HK-2 (cell line): ENCODE data around the gene ARHGAP29.

ENCODE experiments used
- DNase-seq: peaks from one replicate; pipeline ENCODE4 v3.0.0-alpha.2; 2018; ENCODE audit not compliant: unreplicated experiment

ARHGAP29 gene

DNA sequence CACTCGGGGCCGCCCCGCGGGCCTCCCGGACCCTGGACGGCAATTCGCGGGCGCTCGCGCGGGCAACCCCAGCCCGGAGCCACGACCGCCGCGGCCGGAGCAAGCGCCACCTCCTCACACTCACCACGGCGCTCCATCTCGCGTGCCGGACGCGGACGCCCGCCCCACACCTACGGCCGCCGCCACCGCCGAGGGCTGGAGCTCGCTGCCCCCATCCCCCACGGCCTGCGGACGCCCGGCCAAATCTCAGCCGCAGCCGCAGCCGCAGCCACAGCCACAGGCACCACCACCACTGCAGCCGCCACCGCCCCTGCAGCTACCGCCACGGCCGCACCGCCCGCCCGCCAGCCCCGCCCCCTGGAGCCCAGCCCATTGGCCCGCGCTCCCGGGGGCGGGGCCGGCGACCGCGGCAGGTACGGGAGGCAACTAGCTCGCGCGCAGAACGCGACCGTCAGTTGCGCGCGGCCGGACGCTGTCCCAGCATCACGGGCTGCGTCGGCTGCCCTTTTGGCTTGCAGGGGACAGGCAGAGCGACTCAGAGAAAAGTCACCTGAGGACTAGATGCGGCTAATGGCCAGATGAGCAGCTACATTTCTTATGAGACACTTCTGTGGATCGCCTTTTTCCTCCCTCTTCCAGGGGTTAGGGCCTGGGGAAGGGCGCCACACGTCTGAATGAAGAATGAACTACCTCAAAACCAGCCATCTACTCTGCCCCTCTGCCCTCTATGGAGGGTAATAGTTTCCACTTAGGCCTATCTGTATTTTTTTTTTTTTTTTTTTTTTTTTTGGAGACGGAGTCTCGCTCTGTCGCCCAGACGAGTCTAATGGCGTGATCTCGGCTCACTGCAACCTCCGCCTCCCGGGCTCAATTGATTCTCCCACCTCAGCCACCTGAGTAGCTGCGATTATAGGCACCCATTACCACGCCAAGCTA is at the start of gene ARHGAP29:
Gene ARHGAP29 (minus strand): TSS at position 294 of the 936 bp plus-strand sequence. CDS start 5,973 bp downstream, outside the sequence.
- peak; percentile 92 for DNase-seq

DNA sequence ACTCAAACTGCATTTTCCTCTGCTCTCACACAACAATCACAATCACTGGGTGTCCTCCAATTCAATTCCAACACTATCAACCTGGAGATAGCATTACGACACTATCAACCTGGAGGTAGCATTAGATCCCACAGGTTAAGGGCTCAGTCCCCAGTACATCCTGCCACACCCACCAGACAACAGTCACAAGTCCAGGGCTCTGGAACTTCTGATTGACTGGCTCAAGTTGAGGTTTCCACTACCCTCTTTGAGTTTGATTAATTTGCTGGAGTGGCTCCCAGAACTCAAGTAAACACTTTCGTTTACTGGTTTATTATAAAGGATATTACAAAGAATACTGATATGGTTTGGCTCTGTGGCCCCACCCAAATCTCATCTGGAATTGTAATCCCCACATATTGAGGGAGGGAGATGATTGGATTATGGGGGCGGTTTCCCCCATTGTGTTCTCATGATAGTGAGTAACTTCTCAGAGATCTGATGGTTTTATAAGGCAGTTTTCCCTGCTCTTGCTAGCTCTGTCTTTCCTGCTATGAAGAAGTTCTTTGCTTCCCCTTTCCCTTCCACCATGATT is 49.6 kb upstream of the ARHGAP29 start:
- no peak for DNase-seq

DNA sequence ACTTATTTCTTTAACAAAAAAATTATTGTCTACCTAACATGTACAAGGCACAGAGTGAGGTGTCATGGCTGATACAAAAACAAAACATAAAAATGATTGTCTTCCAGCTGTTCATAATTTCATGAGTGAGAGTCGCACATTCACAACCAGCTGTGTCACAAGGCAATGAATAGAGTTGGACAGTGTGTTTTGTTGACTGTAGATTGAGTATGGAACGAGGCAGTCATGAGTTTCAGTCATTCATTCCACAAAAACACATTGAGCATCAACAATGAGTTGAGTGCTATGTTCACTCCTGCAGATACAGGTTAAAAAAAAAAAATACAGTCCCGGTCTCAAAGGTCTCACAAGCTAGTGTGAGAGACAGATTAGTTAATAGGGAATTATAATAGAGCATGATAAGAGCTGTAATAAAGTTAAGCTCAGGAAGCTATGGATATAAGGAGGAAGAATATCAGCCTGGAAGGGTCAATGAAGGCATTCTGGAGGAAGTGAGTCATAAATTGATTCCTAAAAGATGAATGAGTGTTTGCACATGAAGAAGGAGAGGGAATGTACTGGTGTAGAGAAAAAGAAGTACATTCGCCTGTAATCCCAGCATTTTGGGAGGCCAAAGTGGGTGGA is 47.8 kb upstream of the ARHGAP29 start:
- no peak for DNase-seq

- DNase-seq = no peak
These were observed 47.1 kb upstream of the ARHGAP29 start for GRCh38 chr1:94284476-94284875.

GRCh38 chr1:94283462-94283861 is 46.1 kb upstream of the ARHGAP29 start:
- DNase-seq = no peak

DNA sequence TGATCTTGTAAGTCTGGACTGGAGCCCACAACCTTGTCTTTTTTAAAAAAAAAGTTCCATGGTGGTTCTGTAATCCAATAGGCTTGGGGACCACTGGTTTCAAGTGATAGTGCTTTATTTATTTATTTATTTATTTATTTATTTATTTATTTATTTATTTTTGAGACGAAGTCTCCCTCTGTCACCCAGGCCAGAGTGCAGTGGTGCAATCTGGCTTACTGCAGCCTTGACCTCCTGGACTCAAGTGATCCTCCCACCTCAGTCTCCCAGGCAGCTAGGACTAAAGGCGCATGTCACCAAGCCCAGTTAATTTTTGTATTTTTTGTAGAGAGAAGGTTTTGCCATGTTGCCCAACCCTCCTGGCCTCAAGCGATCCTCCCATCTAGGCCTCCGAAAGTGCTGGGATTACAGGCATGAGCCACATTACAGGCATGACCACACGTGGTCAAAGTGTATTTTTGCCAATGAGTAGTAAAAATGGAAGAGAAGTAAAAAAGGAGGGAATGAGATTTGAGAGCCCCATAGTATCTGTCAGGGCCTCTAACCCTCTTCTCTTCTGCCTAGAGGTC is 44.8 kb upstream of the ARHGAP29 start:
- no peak for DNase-seq

- DNase-seq = no peak
These were observed 44.2 kb upstream of the ARHGAP29 start for GRCh38 chr1:94281361-94282142.

DNA sequence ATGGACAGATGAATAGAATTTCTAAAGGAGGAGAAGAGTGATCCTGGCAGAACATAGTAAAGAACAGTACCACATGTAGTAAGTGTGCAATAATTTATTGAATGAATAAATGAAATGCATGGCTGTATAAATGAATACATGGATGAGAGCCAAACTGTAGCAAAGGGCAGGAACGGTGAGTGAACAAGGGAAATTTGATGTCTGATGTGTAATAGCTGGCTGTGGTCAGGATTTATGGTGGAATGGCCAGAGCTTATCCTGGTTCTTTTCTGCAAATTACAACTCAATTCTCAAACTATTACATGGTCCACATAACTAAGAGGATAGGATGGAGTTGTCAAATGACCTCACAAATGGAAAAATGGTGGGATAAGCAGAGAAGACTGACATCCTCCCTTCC is 43.2 kb upstream of the ARHGAP29 start:
- DNase-seq = no peak

DNA sequence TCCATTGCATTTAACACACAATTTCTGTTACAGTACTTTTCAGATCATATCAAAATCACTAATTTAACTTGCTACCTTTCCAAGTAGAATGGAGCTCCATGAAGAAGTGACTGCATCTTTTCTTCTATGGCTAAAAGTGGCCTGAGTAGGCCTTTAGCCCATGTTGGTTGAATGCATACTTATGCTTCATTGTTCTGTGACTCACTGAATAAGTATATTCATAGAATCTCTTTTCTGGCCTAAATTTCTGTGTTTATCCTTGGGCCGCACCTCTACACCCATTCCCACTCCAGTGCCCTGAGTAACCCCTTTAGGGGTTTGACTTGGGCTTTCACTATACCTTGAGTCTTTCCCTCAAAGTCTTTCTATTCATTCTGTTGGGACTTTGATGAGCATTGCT is 42.1 kb upstream of the ARHGAP29 start:
- no peak for DNase-seq

- no peak for DNase-seq
These were observed 41.7 kb upstream of the ARHGAP29 start for GRCh38 chr1:94279038-94279437.

DNA sequence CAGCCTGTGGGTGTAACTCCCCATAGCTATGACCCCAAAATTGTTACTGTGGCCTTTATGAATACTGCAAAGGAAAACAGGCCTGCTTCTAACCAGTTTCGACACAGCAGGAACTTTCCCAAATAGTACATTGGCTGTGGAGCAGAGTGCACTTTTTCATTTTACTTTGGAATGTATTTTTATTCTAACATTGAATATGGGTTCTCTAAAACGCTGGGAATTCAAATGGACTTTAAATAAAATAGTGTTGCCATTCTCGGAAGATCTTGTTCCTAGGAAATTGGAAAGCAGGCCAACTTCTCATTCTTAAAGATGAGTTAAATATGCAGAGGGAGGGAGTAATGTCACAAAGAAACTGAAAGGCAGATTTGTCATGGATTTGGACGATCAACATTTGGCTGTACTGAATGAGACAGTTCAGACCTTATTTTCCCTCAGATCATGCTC is 39.6 kb upstream of the ARHGAP29 start:
- no peak for DNase-seq

DNA sequence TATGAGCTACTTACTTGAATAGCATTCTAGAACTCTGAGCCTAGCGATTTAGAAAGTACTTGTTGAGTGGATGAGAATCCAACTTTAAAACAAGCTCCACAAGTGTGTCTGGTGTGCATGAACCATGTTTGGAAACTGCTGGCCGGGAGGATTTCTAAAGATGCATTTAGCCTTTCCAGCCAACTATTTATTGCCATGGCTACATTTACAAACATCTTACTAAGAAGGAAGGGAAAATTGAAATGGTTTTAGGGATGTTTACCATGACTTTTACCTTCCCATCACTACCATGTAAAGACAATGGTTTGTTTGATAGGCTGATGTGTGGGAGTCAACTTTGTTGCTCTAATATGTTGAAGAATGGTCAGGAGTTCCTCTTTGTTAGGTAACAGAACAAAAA is 37.7 kb upstream of the ARHGAP29 start:
- DNase-seq = no peak

GRCh38 chr1:94274561-94274960 is 37.2 kb upstream of the ARHGAP29 start:
- DNase-seq = no peak

DNA sequence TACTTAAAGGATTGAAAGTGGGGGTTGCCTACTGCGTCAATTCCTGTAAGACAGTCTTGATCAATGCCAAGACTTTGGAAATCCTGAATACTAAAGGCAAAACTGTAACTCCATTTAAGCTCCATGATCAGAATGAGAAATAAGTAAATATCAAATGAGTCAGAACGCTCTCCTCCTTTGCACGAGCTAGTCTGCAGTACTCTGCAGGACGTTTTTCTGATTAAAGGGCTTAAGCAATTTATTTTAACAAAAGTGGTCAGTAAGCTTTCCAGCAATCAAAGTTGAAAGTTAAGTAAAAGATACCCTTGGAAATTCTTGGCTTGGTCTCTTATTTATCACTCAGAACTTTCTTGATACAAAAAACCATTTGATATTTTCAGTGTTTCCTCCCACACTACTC is 35.7 kb upstream of the ARHGAP29 start:
- DNase-seq = no peak

DNA sequence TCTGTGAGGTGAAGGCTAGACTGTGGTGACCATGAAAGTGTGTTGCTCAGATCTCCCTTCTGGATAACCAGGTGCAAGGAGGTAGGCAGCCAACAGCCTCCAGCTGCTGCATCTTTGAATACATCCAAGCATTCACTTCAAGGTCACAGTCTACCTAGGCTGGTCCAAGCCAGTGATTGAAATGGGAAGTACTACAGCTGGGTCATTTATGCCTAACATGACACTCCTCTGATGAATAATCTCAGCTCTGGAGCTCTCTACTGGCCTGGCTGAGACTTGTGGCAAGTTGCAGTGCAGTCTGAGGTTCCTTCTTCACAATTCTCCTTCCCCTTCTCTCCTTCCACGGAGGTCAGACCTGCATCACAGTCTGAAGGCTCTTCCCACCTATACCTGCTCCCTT is 35.0 kb upstream of the ARHGAP29 start:
- no peak for DNase-seq

DNA sequence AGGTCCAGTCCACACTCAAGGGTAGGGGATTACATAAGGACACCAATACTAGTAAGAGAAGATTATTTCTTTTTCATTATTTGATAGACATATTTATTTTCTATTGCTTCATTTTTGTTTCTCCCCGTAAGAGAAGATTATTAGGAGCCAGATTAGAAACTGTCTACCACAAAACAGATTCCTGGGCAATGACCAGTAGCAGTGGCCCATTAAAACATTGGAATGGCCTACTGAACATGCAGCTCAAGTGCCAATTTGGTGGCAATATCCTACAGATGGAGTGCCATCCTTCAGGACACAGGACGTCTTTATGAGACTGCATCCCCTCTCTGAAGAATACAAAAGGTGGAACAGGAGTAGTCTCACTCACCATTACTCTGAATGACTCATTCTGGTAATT is 34.0 kb upstream of the ARHGAP29 start:
- no peak for DNase-seq

DNA sequence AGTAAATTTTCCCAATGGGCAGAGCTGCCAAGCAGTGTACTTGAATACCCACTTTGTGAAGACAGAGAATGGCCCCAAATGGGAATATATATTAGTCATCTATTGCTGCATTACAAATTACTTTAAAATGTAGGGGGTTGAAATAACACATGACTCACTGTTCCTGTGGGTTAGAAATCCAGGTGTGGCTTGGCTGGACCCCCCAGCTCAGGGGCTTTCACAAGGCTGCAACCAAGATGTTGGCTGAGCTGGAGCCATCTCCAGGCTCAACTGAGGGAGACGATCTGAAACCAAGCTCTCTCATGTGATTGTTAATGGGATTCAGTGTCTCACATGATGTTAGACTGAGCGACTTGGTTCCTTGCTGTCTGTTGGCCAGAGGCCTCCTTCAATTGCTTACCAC is 33.4 kb upstream of the ARHGAP29 start:
- peak; percentile 61 for DNase-seq

- no peak for DNase-seq
These were observed 32.5 kb upstream of the ARHGAP29 start for GRCh38 chr1:94269921-94270320.

DNA sequence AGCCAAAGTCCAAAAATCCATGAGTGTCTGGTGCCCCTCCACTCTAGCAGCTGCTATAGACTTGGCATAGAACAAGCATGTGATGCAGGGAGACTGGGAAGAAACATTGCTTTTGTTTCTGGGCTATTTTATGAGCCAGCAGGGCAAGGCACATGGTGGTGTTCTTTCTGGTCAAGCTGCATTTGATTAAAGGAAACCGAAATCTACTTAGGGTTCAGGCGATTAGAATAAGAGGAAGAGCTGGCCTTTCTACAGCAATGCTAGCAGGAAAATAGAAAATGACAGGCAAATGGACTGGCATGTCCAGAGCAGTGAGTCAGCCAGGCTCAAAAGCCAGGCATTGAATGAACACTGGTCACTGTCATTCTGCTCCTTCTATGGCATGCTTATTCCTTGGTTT is 28.5 kb upstream of the ARHGAP29 start:
- DNase-seq = no peak

GRCh38 chr1:94265011-94265422 is 27.6 kb upstream of the ARHGAP29 start:
- DNase-seq = no peak

DNA sequence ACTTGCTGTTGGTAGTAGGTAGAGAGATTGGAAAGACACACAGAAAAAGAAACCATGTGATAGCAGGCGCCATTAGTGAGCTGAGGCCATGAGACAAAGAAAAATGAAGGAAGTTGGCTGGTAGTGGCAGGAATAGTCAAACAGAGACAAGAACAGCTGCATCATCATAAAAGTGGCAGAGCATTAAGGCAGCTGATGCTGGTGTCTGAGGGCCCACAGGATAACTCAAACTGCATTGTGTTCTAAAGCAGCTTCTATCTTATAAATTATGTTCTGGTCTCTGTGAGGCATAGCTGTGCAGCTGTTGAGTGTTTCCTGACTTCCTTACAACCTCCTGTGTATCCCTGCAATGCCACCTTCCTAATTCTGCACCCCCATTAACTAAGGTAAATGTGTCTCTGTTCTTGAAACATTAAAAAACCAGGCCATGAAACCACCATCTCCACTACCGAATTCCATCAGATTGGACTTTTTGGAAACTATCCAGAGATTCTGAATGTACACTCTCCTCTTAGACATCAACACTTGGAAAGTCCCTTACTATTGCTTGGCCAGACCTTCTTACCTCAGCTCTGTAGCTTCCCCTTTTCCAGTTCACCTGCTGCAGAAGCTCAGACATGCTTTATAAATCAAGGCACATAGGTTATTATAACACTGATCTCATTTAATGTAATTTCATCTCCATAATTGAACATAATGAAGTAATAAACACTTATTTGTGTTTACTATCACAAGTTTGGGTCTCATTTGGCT is 23.4 kb upstream of the ARHGAP29 start:
- DNase-seq = no peak
